Muscle layer of duodenum (tissue), 2 donors: Measurements from ENCODE around the gene TMEM236.

Experiments
- H3K27ac ChIP-seq: one replicate; pipeline ENCODE4 v1.7.0; 2013; ENCODE audit warnings: mild to moderate bottlenecking, low read length
- H3K27me3 ChIP-seq: one replicate; pipeline ENCODE4 v1.7.0; 2013; ENCODE audit warnings: low read depth, mild to moderate bottlenecking, control low read depth, low read length
- H3K36me3 ChIP-seq, 2 donors: one replicate each; pipeline ENCODE4 v1.7.0; 2013; ENCODE audit warnings: low read length in 2 of 2, control low read depth in 1 of 2, mild to moderate bottlenecking in 1 of 2; ENCODE audit not compliant: insufficient read depth in 2 of 2, control insufficient read depth in 1 of 2
- H3K4me1 ChIP-seq, 2 donors: one replicate each; pipeline ENCODE4 v1.7.0; 2013; ENCODE audit warnings: low read length in 2 of 2, mild to moderate bottlenecking in 2 of 2, control low read depth in 1 of 2, moderate library complexity in 1 of 2; ENCODE audit not compliant: insufficient read depth in 2 of 2, control insufficient read depth in 1 of 2
- H3K4me3 ChIP-seq, 2 donors: one replicate each; pipeline ENCODE4 v1.7.0; 2013; ENCODE audit warnings: low read length in 2 of 2, low read depth in 1 of 2, mild to moderate bottlenecking in 1 of 2
- H3K9me3 ChIP-seq, 2 donors: one replicate each; pipeline ENCODE4 v1.7.0; 2013; ENCODE audit warnings: low read length in 2 of 2, control low read depth in 1 of 2, mild to moderate bottlenecking in 1 of 2; ENCODE audit not compliant: control insufficient read depth in 1 of 2
- donor health status: healthy.

Gene TMEM236

GRCh38 chr10:17790651-17791050, 38.6 kb downstream of the TMEM236 start:
- Histone ChIP-seq H3K4me3 (no peak overlapping the region), H3K36me3 (no peaks in the 10 kb centered on the region), H3K27ac (no peak overlapping the region), H3K4me1 (no peaks in the 10 kb centered on the region), H3K27me3 (no peaks in the 10 kb centered on the region), H3K9me3 (no peaks in the 10 kb centered on the region)

DNA sequence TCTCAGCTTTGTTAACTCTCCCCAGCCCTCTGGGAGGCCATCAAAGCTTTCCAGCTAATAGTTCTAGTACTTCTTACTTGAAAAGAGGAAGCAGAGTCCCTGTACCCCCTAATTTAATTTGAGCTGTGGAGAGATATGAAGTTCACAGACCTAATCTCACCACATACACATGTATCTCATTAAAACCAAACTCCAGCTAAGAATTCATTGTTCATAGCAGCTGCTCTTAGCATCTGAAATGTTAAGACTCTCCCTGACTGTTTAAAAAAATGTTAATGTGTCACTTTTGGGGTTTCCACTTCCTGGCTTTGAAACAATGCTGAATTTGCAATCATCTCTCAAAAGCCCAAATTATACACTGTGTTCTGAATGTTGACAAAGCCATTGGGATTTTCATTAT, 41.0 kb downstream of the TMEM236 start:
- no peaks in the 10 kb centered on the region for H3K4me1 ChIP-seq
- no peaks in the 10 kb centered on the region for H3K27me3 ChIP-seq
- no peaks in the 10 kb centered on the region for H3K36me3 ChIP-seq
- no peaks in the 10 kb centered on the region for H3K9me3 ChIP-seq
- H3K4me3 ChIP-seq, result no peak overlapping the region
- no peak overlapping the region for H3K27ac ChIP-seq

DNA sequence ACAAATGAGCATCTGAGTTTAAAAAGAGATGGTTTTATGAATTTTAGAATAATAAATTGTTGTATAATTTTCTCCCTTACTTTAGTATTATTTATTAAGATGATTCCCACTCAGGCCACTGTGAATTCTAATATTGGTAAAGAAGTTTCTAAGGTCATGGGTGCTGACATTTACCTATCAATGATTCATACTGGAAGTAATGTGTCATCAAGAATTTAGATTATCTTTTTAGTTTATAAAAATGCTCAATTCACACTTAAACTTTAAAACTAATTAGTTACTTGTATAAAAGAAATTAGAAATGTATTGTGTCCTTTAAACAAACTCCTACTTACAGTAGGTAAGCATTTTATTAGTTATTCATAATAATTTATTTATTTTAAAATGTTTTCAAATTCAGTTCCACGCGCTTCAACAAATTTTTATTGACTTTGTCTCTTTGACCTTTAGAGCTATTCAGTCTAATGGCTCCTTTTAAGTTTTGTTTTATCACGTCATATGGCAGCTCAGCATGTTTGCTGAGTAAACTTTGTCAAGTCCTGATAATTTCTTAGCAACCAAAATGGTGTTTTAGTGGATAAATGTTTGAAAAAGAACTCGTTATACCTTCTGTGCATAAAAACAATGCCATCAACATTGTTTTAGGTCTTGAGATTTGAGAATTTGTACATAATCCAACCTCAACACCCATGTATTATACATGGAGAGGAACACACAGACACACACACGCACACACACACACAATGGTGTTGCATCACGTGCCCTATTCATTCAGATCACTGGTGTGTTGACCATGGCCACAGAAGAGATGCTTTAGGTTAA, 42.0 kb downstream of the TMEM236 start:
- Histone ChIP-seq H3K4me3 (no peak overlapping the region), H3K27me3 (no peaks in the 10 kb centered on the region), H3K27ac (no peak overlapping the region), H3K36me3 (no peaks in the 10 kb centered on the region), H3K9me3 (no peaks in the 10 kb centered on the region), H3K4me1 (no peaks in the 10 kb centered on the region)

DNA sequence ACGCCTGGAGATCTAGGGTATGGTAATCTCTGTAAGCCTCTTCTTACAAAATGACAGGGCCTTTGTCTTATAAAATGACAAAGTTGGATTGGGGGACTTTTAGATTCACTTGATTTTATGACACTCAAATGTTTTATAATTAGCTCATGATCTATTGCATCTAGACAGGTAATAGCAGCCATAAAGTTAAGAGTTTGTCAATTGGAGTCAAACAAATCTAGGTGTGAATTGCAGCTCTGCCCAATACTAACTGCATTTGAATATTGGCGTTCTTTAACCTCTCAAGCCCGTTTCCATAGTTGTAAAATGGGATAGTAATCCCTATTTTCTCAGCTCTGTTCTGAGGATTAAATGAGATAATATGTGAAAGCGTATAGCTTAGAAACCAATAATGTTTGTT, 43.1 kb downstream of the TMEM236 start:
- Histone ChIP-seq H3K36me3 (no peaks in the 10 kb centered on the region), H3K9me3 (no peaks in the 10 kb centered on the region), H3K4me1 (no peaks in the 10 kb centered on the region), H3K27me3 (no peaks in the 10 kb centered on the region), H3K27ac (no peak overlapping the region), H3K4me3 (no peak overlapping the region)

DNA sequence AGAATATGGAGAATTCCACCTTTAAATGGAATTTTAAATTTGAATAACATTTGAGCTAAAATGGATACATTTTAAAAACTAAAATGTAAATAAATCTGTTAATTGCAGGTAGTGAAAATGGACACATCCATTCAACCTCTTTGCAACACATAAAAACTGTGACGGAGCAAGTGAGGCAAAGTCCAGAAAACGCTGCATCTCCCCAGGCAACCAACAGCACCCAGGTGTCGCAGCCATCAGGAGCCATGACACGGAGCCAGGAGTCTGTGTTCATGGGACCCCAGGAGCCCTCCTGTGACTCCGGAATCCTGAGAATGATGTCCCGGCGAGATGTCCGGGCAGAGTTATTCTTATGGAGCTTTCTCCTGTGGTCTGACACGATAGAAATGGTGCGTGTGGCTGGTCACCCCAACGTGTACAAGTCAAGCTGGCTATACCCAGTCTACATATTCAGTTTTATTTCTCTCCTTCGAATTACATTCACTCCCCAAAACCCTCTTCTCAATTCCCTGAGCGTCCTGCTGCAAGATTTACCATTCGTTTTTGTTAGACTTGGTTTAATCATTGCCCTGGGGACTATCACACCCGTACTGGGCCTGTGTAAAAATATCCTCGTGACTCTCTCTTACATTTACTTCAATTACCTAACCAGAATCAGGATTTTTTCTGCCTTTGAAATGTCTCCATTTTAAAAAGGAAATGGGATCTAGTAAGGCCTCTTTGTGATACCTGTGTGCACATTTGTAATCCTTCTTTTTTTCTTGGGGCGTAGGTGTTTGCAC, 44.0 kb downstream of the TMEM236 start:
- H3K9me3 ChIP-seq, result no peaks in the 10 kb centered on the region
- no peak overlapping the region for H3K27ac ChIP-seq
- H3K4me1 ChIP-seq, result no peaks in the 10 kb centered on the region
- no peaks in the 10 kb centered on the region for H3K27me3 ChIP-seq
- H3K4me3 ChIP-seq, result no peak overlapping the region
- H3K36me3 ChIP-seq, result no peaks in the 10 kb centered on the region

GRCh38 chr10:17801507-17801906, 49.5 kb downstream of the TMEM236 start:
- H3K9me3 ChIP-seq, result no peaks in the 10 kb centered on the region
- H3K4me1 ChIP-seq, result no peaks in the 10 kb centered on the region
- no peak overlapping the region for H3K27ac ChIP-seq
- no peak overlapping the region for H3K4me3 ChIP-seq
- no peaks in the 10 kb centered on the region for H3K36me3 ChIP-seq
- no peaks in the 10 kb centered on the region for H3K27me3 ChIP-seq

GRCh38 chr10:17802350-17802749, 50.3 kb downstream of the TMEM236 start:
- H3K27ac ChIP-seq, result no peak overlapping the region
- H3K4me1 ChIP-seq, result no peaks in the 10 kb centered on the region
- no peaks in the 10 kb centered on the region for H3K36me3 ChIP-seq
- H3K4me3 ChIP-seq, result no peak overlapping the region
- no peaks in the 10 kb centered on the region for H3K27me3 ChIP-seq
- no peaks in the 10 kb centered on the region for H3K9me3 ChIP-seq

DNA sequence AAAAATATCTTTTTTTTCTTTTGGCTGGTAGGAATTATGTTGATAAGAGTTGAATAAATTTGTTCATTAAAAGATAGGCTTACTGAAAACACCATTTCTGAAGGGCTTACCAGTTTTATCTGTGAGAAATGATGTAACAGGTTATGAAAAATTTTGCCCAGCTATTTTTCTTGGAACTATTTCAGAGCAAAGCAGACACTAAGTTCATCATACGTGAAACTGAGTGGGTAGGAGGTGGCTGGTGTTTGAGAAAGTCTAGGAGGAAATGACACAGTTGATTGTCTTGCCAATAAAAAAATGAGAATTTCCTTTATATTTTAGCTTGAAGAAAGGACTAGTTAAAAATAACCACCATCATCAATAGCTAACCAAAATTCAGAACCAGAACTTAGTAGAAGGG, 51.0 kb downstream of the TMEM236 start:
- Histone ChIP-seq H3K27me3 (no peaks in the 10 kb centered on the region), H3K4me3 (no peak overlapping the region), H3K4me1 (no peaks in the 10 kb centered on the region), H3K9me3 (no peaks in the 10 kb centered on the region), H3K27ac (no peak overlapping the region), H3K36me3 (no peaks in the 10 kb centered on the region)

GRCh38 chr10:17805330-17805729, 53.3 kb downstream of the TMEM236 start:
- no peaks in the 10 kb centered on the region for H3K27me3 ChIP-seq
- no peak overlapping the region for H3K27ac ChIP-seq
- H3K36me3 ChIP-seq, result no peaks in the 10 kb centered on the region
- no peaks in the 10 kb centered on the region for H3K9me3 ChIP-seq
- H3K4me1 ChIP-seq, result no peaks in the 10 kb centered on the region
- H3K4me3 ChIP-seq, result no peak overlapping the region

GRCh38 chr10:17805921-17806577, 54.0 kb downstream of the TMEM236 start:
- Histone ChIP-seq H3K27me3 (no peaks in the 10 kb centered on the region), H3K27ac (no peak overlapping the region), H3K4me1 (no peaks in the 10 kb centered on the region), H3K4me3 (no peak overlapping the region), H3K36me3 (no peaks in the 10 kb centered on the region), H3K9me3 (no peaks in the 10 kb centered on the region)
